Activated T-helper 1 cell treated with anti-CD3 and anti-CD28 coated beads, Interleukin-12 subunit alpha, Interleukin-12 subunit beta, Interleukin-2, Interleukin-4 antibody, amounts not matched to agents 30 ng/mL and 10 ng/mL and 1 ng/mL, durations not matched to agents 14 hours and 24 hours and 36 hours (primary cell): ENCODE measurements around the gene DOCK6. TPM values are rescaled to one million over a fixed set of nuclear protein-coding genes. Genes with fewer than 3 reads are reported as not detected.

ENCODE experiments used
- DNase-seq: peaks from one replicate; pipeline ENCODE4 v3.0.0; 2021; ENCODE audit warnings: low spot score
- H3K27ac Mint-ChIP-seq: one replicate; pipeline ENCODE4 v1.8.0; 2021; ENCODE audit warnings: mild to moderate bottlenecking, mixed read lengths
- H3K27me3 Mint-ChIP-seq: one replicate; pipeline ENCODE4 v1.8.0; 2022; ENCODE audit warnings: mild to moderate bottlenecking, moderate library complexity, mixed read lengths; ENCODE audit not compliant: insufficient read depth
- H3K36me3 Mint-ChIP-seq: one replicate; pipeline ENCODE4 v1.8.0; 2021; ENCODE audit warnings: low read depth, mixed read lengths
- H3K4me1 Mint-ChIP-seq: one replicate; pipeline ENCODE4 v1.8.0; 2021; ENCODE audit warnings: low read depth, mixed read lengths
- H3K4me3 Mint-ChIP-seq: one replicate; pipeline ENCODE4 v1.8.0; 2021; ENCODE audit warnings: mild to moderate bottlenecking, moderate library complexity, mixed read lengths
- H3K9me3 Mint-ChIP-seq: one replicate; pipeline ENCODE4 v1.8.0; 2021; ENCODE audit warnings: mixed read lengths
- intact Hi-C: fragments of 100-400 bp; cut with micrococcal nuclease; formaldehyde crosslinking; loops from one replicate; pipeline ENCODE4 v1.15.1; 2024
- total RNA-seq: library from RNA; stranded (reverse); gene quantifications from 2 replicates; pipeline ENCODE4 v1.2.3, GENCODE V29; 2022

The DOCK6 gene
- total RNA-seq, 1 donor from 2014 or later, result 1.2 TPM

- H3K4me1 Mint-ChIP-seq, result no peaks in the 10 kb centered on the region
- intact Hi-C loops, result no loop called here
- H3K9me3 Mint-ChIP-seq, result no peaks in the 10 kb centered on the region
- no peak overlapping the region for H3K4me3 Mint-ChIP-seq
- H3K36me3 Mint-ChIP-seq, result no peaks in the 10 kb centered on the region
- H3K27ac Mint-ChIP-seq, result no peak overlapping the region
- H3K27me3 Mint-ChIP-seq, result peaks cover 2% of the 10 kb centered on the region
- DNase-seq, result no peak
Measured at GRCh38 chr19:11251650-11252314, 10.5 kb downstream of the DOCK6 start.

DNA sequence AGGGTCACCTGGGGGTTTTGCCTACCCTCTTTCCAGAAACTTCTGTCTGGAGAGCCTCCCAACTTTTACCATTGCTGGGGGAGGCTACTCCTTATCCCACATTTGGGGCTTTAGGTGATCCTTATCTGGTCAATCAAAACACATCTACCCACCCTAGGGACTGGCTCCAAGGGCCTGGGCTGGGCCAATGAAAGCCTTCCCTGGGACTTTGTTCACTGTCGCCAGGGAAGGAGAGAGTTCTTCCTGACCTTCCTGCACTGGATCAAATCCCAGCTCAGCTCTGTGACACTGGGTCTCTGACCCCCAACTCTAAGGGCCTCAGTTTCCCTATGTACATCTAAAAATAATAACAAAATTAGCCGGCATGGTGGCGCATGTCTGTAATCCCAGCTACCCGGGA is 11.1 kb downstream of the DOCK6 start:
- H3K27ac Mint-ChIP-seq, result no peak overlapping the region
- no peaks in the 10 kb centered on the region for H3K4me1 Mint-ChIP-seq
- H3K4me3 Mint-ChIP-seq, result no peak overlapping the region
- intact Hi-C loops, result no loop called here
- no peaks in the 10 kb centered on the region for H3K36me3 Mint-ChIP-seq
- peaks cover 2% of the 10 kb centered on the region for H3K27me3 Mint-ChIP-seq
- DNase-seq, result no peak
- no peaks in the 10 kb centered on the region for H3K9me3 Mint-ChIP-seq

- H3K4me1 Mint-ChIP-seq, result no peaks in the 10 kb centered on the region
- intact Hi-C loops, result no loop called here
Measured at GRCh38 chr19:11248852-11249251, 13.5 kb downstream of the DOCK6 start.

GRCh38 chr19:11247934-11248333 is 14.4 kb downstream of the DOCK6 start:
- H3K4me1 Mint-ChIP-seq, result no peaks in the 10 kb centered on the region
- no peaks in the 10 kb centered on the region for H3K36me3 Mint-ChIP-seq
- H3K9me3 Mint-ChIP-seq, result no peaks in the 10 kb centered on the region
- H3K27ac Mint-ChIP-seq, result no peak overlapping the region
- intact Hi-C loops, result no loop called here
- peaks cover 6% of the 10 kb centered on the region for H3K27me3 Mint-ChIP-seq
- no peak for DNase-seq
- H3K4me3 Mint-ChIP-seq, result no peak overlapping the region

More at GRCh38 chr19:11248852-11249251, 13.5 kb downstream of the DOCK6 start:
- Mint-ChIP-seq H3K27me3 (peaks cover 3% of the 10 kb centered on the region), H3K27ac (no peak overlapping the region), H3K4me3 (no peak overlapping the region), H3K9me3 (no peaks in the 10 kb centered on the region), H3K36me3 (no peaks in the 10 kb centered on the region)
- DNase-seq, result no peak

- Mint-ChIP-seq H3K9me3 (no peaks in the 10 kb centered on the region), H3K4me3 (no peak overlapping the region), H3K4me1 (no peaks in the 10 kb centered on the region), H3K36me3 (no peaks in the 10 kb centered on the region), H3K27ac (no peak overlapping the region), H3K27me3 (peaks cover 9% of the 10 kb centered on the region)
- intact Hi-C loops, result no loop called here
- no peak for DNase-seq
Measured at GRCh38 chr19:11247391-11247790, 14.9 kb downstream of the DOCK6 start.

DNA sequence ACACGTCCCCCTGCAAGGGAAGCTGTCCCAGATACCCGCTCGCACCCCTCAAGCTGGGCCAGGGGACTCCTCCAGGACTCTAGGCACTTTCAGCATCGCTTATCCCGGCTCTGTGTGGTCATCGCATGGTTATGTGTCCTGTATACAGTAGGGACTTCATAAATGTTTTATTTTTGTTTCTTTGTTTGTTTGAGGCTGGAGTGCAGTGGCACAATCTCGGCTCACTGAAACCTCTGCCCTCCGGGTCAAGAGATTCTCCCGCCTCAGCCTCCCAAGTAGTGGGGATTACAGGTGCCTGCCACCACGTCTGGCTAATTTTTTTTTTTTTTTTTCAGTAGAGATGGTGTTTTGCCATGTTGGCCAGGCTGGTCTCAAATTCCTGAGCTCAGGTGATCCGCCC is 15.4 kb downstream of the DOCK6 start:
- Mint-ChIP-seq H3K27me3 (peaks cover 9% of the 10 kb centered on the region), H3K27ac (no peak overlapping the region), H3K9me3 (no peaks in the 10 kb centered on the region), H3K4me3 (no peak overlapping the region), H3K36me3 (no peaks in the 10 kb centered on the region), H3K4me1 (no peaks in the 10 kb centered on the region)
- intact Hi-C loops, result no loop called here
- DNase-seq, result no peak

- Mint-ChIP-seq H3K36me3 (no peaks in the 10 kb centered on the region), H3K4me1 (no peaks in the 10 kb centered on the region)
- intact Hi-C loops, result loop anchor here (5.0 kb wide), 1 partner anchor 48 kb away; the partner anchor contains the start of gene KANK2
Measured at GRCh38 chr19:11244846-11245589, 17.3 kb downstream of the DOCK6 start.

GRCh38 chr19:11243798-11244169 is 18.5 kb downstream of the DOCK6 start:
- no peak for DNase-seq
- H3K27ac Mint-ChIP-seq, result no peak overlapping the region
- intact Hi-C loops, result loop anchor here (5.0 kb wide), 1 partner anchor 46 kb away; the partner anchor contains the start of gene KANK2
- H3K9me3 Mint-ChIP-seq, result peaks cover 4% of the 10 kb centered on the region
- H3K4me1 Mint-ChIP-seq, result no peaks in the 10 kb centered on the region
- H3K4me3 Mint-ChIP-seq, result no peak overlapping the region
- no peaks in the 10 kb centered on the region for H3K36me3 Mint-ChIP-seq
- H3K27me3 Mint-ChIP-seq, result peaks cover 9% of the 10 kb centered on the region

More at GRCh38 chr19:11244846-11245589, 17.3 kb downstream of the DOCK6 start:
- H3K9me3 Mint-ChIP-seq, result no peaks in the 10 kb centered on the region
- H3K4me3 Mint-ChIP-seq, result no peak overlapping the region
- peaks cover 9% of the 10 kb centered on the region for H3K27me3 Mint-ChIP-seq
- H3K27ac Mint-ChIP-seq, result no peak overlapping the region
- no peak for DNase-seq

- H3K9me3 Mint-ChIP-seq, result peaks cover 5% of the 10 kb centered on the region
- no peak overlapping the region for H3K4me3 Mint-ChIP-seq
- H3K4me1 Mint-ChIP-seq, result no peaks in the 10 kb centered on the region
- peak; percentile 57 for DNase-seq
- H3K36me3 Mint-ChIP-seq, result no peaks in the 10 kb centered on the region
- intact Hi-C loops, result loop anchor here (5.0 kb wide), 1 partner anchor 46 kb away; the partner anchor contains the start of gene KANK2
- peaks cover 8% of the 10 kb centered on the region for H3K27me3 Mint-ChIP-seq
- H3K27ac Mint-ChIP-seq, result no peak overlapping the region
Measured at GRCh38 chr19:11242864-11243797, 19.2 kb downstream of the DOCK6 start.

GRCh38 chr19:11242025-11242424 is 20.3 kb downstream of the DOCK6 start:
- no peak overlapping the region for H3K4me3 Mint-ChIP-seq
- H3K9me3 Mint-ChIP-seq, result peaks cover 5% of the 10 kb centered on the region
- no peaks in the 10 kb centered on the region for H3K36me3 Mint-ChIP-seq
- intact Hi-C loops, result loop anchor here (5.0 kb wide), 1 partner anchor 45 kb away; the partner anchor contains the start of gene KANK2
- H3K4me1 Mint-ChIP-seq, result no peaks in the 10 kb centered on the region
- peaks cover 7% of the 10 kb centered on the region for H3K27me3 Mint-ChIP-seq
- no peak for DNase-seq
- H3K27ac Mint-ChIP-seq, result no peak overlapping the region

DNA sequence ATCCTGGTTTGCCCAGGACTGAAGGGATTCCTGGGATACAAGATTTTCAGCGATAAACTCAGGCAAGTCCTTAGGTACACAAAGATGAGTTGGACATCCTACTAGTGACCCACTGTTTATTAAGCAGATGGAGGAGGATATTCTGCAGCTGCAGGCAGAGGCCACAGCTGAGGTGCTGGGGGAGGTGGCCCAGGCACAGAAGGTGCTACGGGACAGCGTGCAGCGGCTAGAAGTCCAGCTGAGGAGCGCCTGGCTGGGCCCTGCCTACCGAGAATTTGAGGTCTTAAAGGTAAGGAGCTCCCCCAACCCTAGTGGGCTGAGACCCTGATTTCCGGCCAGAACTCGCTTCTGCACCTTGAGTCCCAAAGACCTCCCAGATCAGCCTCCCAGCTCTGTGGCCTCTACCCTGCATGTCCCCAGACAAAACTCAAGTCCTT is 22.3 kb downstream of the DOCK6 start:
- peaks cover 7% of the 10 kb centered on the region for H3K27me3 Mint-ChIP-seq
- no peak for DNase-seq
- H3K4me3 Mint-ChIP-seq, result no peak overlapping the region
- H3K36me3 Mint-ChIP-seq, result no peaks in the 10 kb centered on the region
- H3K9me3 Mint-ChIP-seq, result peaks cover 5% of the 10 kb centered on the region
- intact Hi-C loops, result loop anchor here (5.0 kb wide), 1 partner anchor 43 kb away; the partner anchor contains the start of gene KANK2
- no peak overlapping the region for H3K27ac Mint-ChIP-seq
- H3K4me1 Mint-ChIP-seq, result no peaks in the 10 kb centered on the region

DNA sequence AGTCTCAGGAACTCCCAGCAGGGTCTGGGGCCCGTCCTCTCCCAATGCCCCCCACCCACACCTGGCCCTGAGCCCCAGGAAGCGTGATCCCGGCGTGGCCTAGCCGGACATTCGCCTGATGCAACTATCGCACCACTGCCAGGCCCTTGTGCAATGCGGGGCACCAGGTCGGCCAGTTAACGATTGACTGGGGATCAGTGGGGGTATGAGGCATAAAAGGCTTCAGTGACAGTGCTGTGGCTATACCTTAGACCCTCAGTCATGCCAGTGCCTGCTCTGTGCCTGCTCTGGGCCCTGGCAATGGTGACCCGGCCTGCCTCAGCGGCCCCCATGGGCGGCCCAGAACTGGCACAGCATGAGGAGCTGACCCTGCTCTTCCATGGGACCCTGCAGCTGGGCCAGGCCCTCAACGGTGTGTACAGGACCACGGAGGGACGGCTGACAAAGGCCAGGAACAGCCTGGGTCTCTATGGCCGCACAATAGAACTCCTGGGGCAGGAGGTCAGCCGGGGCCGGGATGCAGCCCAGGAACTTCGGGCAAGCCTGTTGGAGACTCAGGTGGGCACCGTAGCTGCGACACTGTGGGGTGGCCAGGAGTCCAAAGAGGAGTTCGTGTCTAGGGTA is 22.8 kb downstream of the DOCK6 start, which contains the start of gene ANGPTL8:
TSS of gene ANGPTL8 (plus strand) at position 243 of the 624 bp plus-strand sequence. CDS start at position 262, 19 bp downstream.
- intact Hi-C loops, result no loop called here
- H3K27me3 Mint-ChIP-seq, result peaks cover 7% of the 10 kb centered on the region
- no peak for DNase-seq
- no peak within 1 kb of the TSS for H3K27ac Mint-ChIP-seq
- H3K9me3 Mint-ChIP-seq, result peaks cover 5% of the 10 kb centered on the region
- no peaks in the 10 kb centered on the region for H3K4me1 Mint-ChIP-seq
- H3K36me3 Mint-ChIP-seq, result no peaks in the 10 kb centered on the region
- no peak within 1 kb of the TSS for H3K4me3 Mint-ChIP-seq
